Stimulated activated CD8-positive, alpha-beta memory T cell treated with anti-CD3 and anti-CD28 coated beads, Interleukin-7, amount 100 ng/mL, for 1 hour (primary cell): ENCODE measurements around the gene EXOSC6.
"Not testable (repeated sequence)": the region's sequence is repeated elsewhere in the genome, so short reads cannot be mapped to it uniquely, and the experiment has no call there.

Experiments
- DNase-seq, 2 donors: peaks; one replicate each; pipeline ENCODE4 v3.0.0-alpha.2; 2020; ENCODE audit warnings: low read depth in 2 of 2

The EXOSC6 gene

GRCh38 chr16:70199170-70199569 lies 52.6 kb downstream of the EXOSC6 start:
- not testable (repeated sequence) for DNase-seq

GRCh38 chr16:70198666-70199065 lies 53.1 kb downstream of the EXOSC6 start:
- not testable (repeated sequence) for DNase-seq

GRCh38 chr16:70198230-70198629 lies 53.5 kb downstream of the EXOSC6 start:
- not testable (repeated sequence) for DNase-seq

GRCh38 chr16:70197611-70198010 lies 54.1 kb downstream of the EXOSC6 start:
- not testable (repeated sequence) for DNase-seq
